Calu3 (cell line): ENCODE measurements around the gene PCGF5. TPM values are rescaled to one million over a fixed set of nuclear protein-coding genes. Genes with fewer than 3 reads are reported as not detected.

Experiments used
- BruUV-seq: library from RNA; stranded (reverse); fragments of 400-500 nt; replicated peaks from 2 replicates; lab custom pipeline; 2021; lab: Mats Ljungman, UMichigan
- CTCF ChIA-PET: fragments of 300-600 bp; sonication (Branson Sonifier 250); formaldehyde crosslinking; loops from one replicate; lab custom pipeline; 2022; ENCODE audit warnings: antibody characterized with exemption; lab: Charles Lee
- DNase-seq: peaks from one replicate; pipeline ENCODE4 v3.0.0; 2022
- H3K27ac Mint-ChIP-seq: one replicate; pipeline ENCODE4 v1.8.0; 2022; ENCODE audit warnings: mixed read lengths; ENCODE audit not compliant: unreplicated experiment
- H3K27me3 Mint-ChIP-seq: one replicate; pipeline ENCODE4 v1.8.0; 2022; ENCODE audit warnings: mixed read lengths; ENCODE audit not compliant: unreplicated experiment
- H3K36me3 Mint-ChIP-seq: one replicate; pipeline ENCODE4 v1.8.0; 2022; ENCODE audit warnings: mild to moderate bottlenecking, moderate library complexity, mixed read lengths; ENCODE audit not compliant: insufficient read depth, unreplicated experiment
- H3K4me1 Mint-ChIP-seq: one replicate; pipeline ENCODE4 v1.8.0; 2022; ENCODE audit warnings: mild to moderate bottlenecking, low read depth, mixed read lengths; ENCODE audit not compliant: unreplicated experiment
- H3K4me3 Mint-ChIP-seq: one replicate; pipeline ENCODE4 v1.8.0; 2022; ENCODE audit warnings: mild to moderate bottlenecking, low read depth, moderate library complexity, mixed read lengths; ENCODE audit not compliant: unreplicated experiment
- H3K9me3 Mint-ChIP-seq: one replicate; pipeline ENCODE4 v1.8.0; 2022; ENCODE audit warnings: low read depth, mixed read lengths; ENCODE audit not compliant: unreplicated experiment
- intact Hi-C: fragments of 100-400 bp; cut with micrococcal nuclease; formaldehyde crosslinking; loops from one replicate; pipeline ENCODE4 v1.10.0; 2022; ENCODE audit not compliant: unreplicated experiment
- total RNA-seq: library from RNA; stranded (reverse); gene quantifications from 2 replicates; pipeline ENCODE4 v1.2.3, GENCODE V29; 2022
- TF ChIP-seq, protein P1 (sequence below): fragments of 200-600 bp; IDR thresholded peaks from one replicate; pipeline ENCODE4 v1.8.0; 2022; ENCODE audit warnings: antibody characterized with exemption; ENCODE audit not compliant: unreplicated experiment

Gene PCGF5
- total RNA-seq, 1 experiment from 2014 or later, result 19.5 TPM

GRCh38 chr10:91211675-91212074, 8.8 kb upstream of the PCGF5 start:
- H3K27ac Mint-ChIP-seq, result no peak overlapping the region

DNA sequence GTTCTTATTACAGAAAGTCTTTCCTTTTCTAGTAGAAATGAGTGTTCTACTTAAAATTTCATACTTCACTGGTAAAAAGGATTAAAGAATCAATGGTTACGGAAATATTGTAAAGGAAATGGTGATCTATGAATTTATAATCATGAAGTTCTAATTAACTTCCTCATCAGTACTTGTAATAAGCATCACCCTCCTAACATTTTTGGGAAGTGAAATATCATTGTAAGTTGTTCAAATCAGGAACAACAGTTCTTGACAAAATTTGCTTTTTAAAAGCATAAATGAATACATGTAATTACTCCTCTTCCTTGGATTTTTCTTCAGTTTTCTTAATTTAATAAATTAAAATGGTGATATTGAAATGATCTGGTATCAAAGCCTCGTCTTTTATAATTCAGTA, 5.6 kb upstream of the PCGF5 start:
- Mint-ChIP-seq H3K4me1 (no peaks in the 10 kb centered on the region), H3K9me3 (no peaks in the 10 kb centered on the region)
- CTCF ChIA-PET, result no interaction called here

More at GRCh38 chr10:91211675-91212074, 8.8 kb upstream of the PCGF5 start:
- Mint-ChIP-seq H3K9me3 (no peaks in the 10 kb centered on the region), H3K27me3 (no peaks in the 10 kb centered on the region), H3K36me3 (no peaks in the 10 kb centered on the region), H3K4me1 (no peaks in the 10 kb centered on the region), H3K4me3 (no peak overlapping the region)
- BruUV-seq, result no TSS peak
- TF ChIP-seq, protein P1, sequence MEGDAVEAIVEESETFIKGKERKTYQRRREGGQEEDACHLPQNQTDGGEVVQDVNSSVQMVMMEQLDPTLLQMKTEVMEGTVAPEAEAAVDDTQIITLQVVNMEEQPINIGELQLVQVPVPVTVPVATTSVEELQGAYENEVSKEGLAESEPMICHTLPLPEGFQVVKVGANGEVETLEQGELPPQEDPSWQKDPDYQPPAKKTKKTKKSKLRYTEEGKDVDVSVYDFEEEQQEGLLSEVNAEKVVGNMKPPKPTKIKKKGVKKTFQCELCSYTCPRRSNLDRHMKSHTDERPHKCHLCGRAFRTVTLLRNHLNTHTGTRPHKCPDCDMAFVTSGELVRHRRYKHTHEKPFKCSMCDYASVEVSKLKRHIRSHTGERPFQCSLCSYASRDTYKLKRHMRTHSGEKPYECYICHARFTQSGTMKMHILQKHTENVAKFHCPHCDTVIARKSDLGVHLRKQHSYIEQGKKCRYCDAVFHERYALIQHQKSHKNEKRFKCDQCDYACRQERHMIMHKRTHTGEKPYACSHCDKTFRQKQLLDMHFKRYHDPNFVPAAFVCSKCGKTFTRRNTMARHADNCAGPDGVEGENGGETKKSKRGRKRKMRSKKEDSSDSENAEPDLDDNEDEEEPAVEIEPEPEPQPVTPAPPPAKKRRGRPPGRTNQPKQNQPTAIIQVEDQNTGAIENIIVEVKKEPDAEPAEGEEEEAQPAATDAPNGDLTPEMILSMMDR, result no peak
- CTCF ChIA-PET, result interaction anchor here (0.9 kb wide), 1 partner anchor 300 kb away, joined by 3 read pairs; no protein-coding TSS in a partner anchor
- no peak for DNase-seq
- intact Hi-C loops, result loop anchor here (10.0 kb wide), 1 partner anchor 47 kb away; no protein-coding TSS in a partner anchor

DNA sequence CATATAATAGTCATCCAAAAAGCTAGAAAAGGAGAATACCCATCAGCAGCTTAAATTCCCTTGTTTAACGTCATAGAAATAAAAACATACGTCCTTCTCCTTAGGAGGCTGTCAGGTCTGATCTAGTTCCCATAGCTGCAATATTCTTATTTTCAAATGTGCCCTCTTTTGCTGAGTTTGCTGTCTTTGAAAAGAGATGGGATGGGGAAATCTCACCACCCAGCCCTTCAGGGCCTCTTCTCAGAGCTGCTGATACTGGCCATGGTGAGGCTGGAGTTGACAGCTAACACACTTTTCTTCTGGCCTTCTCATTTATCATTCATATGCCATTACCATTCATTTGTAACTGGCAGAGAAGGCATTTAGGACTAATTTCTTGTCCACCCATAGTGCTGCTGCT, 5.1 kb upstream of the PCGF5 start:
- H3K4me1 Mint-ChIP-seq, result no peaks in the 10 kb centered on the region
- no peak for DNase-seq
- no peaks in the 10 kb centered on the region for H3K27me3 Mint-ChIP-seq
- peaks cover 4% of the 10 kb centered on the region for H3K36me3 Mint-ChIP-seq
- no peak overlapping the region for H3K27ac Mint-ChIP-seq
- TF ChIP-seq, protein P1, result no peak
- CTCF ChIA-PET, result no interaction called here
- BruUV-seq, result no TSS peak
- intact Hi-C loops, result loop anchor here (10.0 kb wide), 1 partner anchor 51 kb away; no protein-coding TSS in a partner anchor
- no peak overlapping the region for H3K4me3 Mint-ChIP-seq
- H3K9me3 Mint-ChIP-seq, result no peaks in the 10 kb centered on the region

More for the DNA sequence above, 5.6 kb upstream of the PCGF5 start:
- no TSS peak for BruUV-seq
- no peaks in the 10 kb centered on the region for H3K27me3 Mint-ChIP-seq
- DNase-seq, result no peak
- intact Hi-C loops, result loop anchor here (10.0 kb wide), 1 partner anchor 50 kb away; no protein-coding TSS in a partner anchor
- H3K27ac Mint-ChIP-seq, result no peak overlapping the region
- H3K4me3 Mint-ChIP-seq, result no peak overlapping the region
- H3K36me3 Mint-ChIP-seq, result no peaks in the 10 kb centered on the region
- TF ChIP-seq, protein P1, result no peak

GRCh38 chr10:91219371-91220193, 881 bp upstream of the PCGF5 start:
- Mint-ChIP-seq H3K9me3 (no peaks in the 10 kb centered on the region), H3K27ac (no peak overlapping the region), H3K4me1 (peaks cover 17% of the 10 kb centered on the region), H3K27me3 (no peaks in the 10 kb centered on the region), H3K4me3 (peak overlapping the region; percentile 80), H3K36me3 (peaks cover 15% of the 10 kb centered on the region)
- no TSS peak for BruUV-seq
- CTCF ChIA-PET, result interaction anchor here (0.6 to 0.9 kb wide), 2 partner anchors 71 to 182 kb away, joined by 3 read pairs; no protein-coding TSS in a partner anchor
- DNase-seq, result no peak
- TF ChIP-seq, protein P1, result no peak
- intact Hi-C loops, result loop anchor here (10.0 kb wide), 1 partner anchor 55 kb away; no protein-coding TSS in a partner anchor
